HG02798 (cell line): ENCODE measurements around the gene PIP5K1B.

Source experiments
- ATAC-seq: cut with Tn5 transposase; IDR thresholded peaks from one replicate; pipeline ENCODE4 v1.9.1; 2021; ENCODE audit warnings: mild to moderate bottlenecking; ENCODE audit not compliant: unreplicated experiment, poor library complexity

PIP5K1B gene

GRCh38 chr9:68731857-68732256, 26.8 kb downstream of the PIP5K1B start:
- ATAC-seq, result no peak

- ATAC-seq, result no peak
Measured at GRCh38 chr9:68732405-68733020, 27.5 kb downstream of the PIP5K1B start.

GRCh38 chr9:68733021-68733405, 28.0 kb downstream of the PIP5K1B start:
- no peak for ATAC-seq

GRCh38 chr9:68738358-68738757, 33.3 kb downstream of the PIP5K1B start:
- ATAC-seq, result no peak

GRCh38 chr9:68739621-68740174, 34.7 kb downstream of the PIP5K1B start:
- ATAC-seq, result no peak

GRCh38 chr9:68740561-68740960, 35.5 kb downstream of the PIP5K1B start:
- ATAC-seq, result no peak

- no peak for ATAC-seq
Measured at GRCh38 chr9:68741234-68741633, 36.2 kb downstream of the PIP5K1B start.

GRCh38 chr9:68741704-68742332, 36.8 kb downstream of the PIP5K1B start:
- no peak for ATAC-seq

- no peak for ATAC-seq
Measured at GRCh38 chr9:68742333-68742730, 37.3 kb downstream of the PIP5K1B start.

GRCh38 chr9:68744426-68744825, 39.4 kb downstream of the PIP5K1B start:
- no peak for ATAC-seq

- ATAC-seq, result no peak
Measured at GRCh38 chr9:68746525-68746924, 41.5 kb downstream of the PIP5K1B start.

- no peak for ATAC-seq
Measured at GRCh38 chr9:68747043-68747533, 42.0 kb downstream of the PIP5K1B start.

- ATAC-seq, result no peak
Measured at GRCh38 chr9:68749135-68749534, 44.1 kb downstream of the PIP5K1B start.

GRCh38 chr9:68749579-68750159, 44.6 kb downstream of the PIP5K1B start:
- no peak for ATAC-seq

- ATAC-seq, result no peak
Measured at GRCh38 chr9:68750255-68750654, 45.2 kb downstream of the PIP5K1B start.

GRCh38 chr9:68750786-68751185, 45.7 kb downstream of the PIP5K1B start:
- no peak for ATAC-seq

- no peak for ATAC-seq
Measured at GRCh38 chr9:68751556-68751955, 46.5 kb downstream of the PIP5K1B start.

GRCh38 chr9:68755051-68755450, 50.0 kb downstream of the PIP5K1B start:
- ATAC-seq, result no peak

GRCh38 chr9:68755752-68756151, 50.7 kb downstream of the PIP5K1B start:
- ATAC-seq, result no peak

- ATAC-seq, result no peak
Measured at GRCh38 chr9:68759981-68760673, 55.1 kb downstream of the PIP5K1B start.
